HFFc6 (cell line): ENCODE data around the gene PARD3B. TPM values are rescaled to one million over a fixed set of nuclear protein-coding genes. Genes with fewer than 3 reads are reported as not detected.

Experiments used
- DNase-seq: peaks from one replicate; pipeline ENCODE4 v3.0.0-alpha.2; 2018
- H3K27ac Mint-ChIP-seq: 2 replicates; pipeline ENCODE4 v1.8.0; 2020; ENCODE audit warnings: mild to moderate bottlenecking, mixed read lengths
- H3K27me3 Mint-ChIP-seq: 2 replicates; pipeline ENCODE4 v1.8.0; 2021; ENCODE audit warnings: mild to moderate bottlenecking, moderate library complexity, mixed read lengths; ENCODE audit not compliant: insufficient read depth
- H3K36me3 Mint-ChIP-seq: 2 replicates; pipeline ENCODE4 v1.8.0; 2021; ENCODE audit warnings: low read depth, mixed read lengths
- H3K4me1 Mint-ChIP-seq: 2 replicates; pipeline ENCODE4 v1.8.0; 2020; ENCODE audit warnings: low read depth, mixed read lengths
- H3K4me3 Mint-ChIP-seq: 2 replicates; pipeline ENCODE4 v1.8.0; 2020; ENCODE audit warnings: mild to moderate bottlenecking, moderate library complexity, mixed read lengths
- H3K9me3 Mint-ChIP-seq: 2 replicates; pipeline ENCODE4 v1.8.0; 2020; ENCODE audit warnings: mild to moderate bottlenecking, mixed read lengths
- CTCF ChIP-seq: fragments of 200-600 bp; sonication (generic); IDR thresholded peaks from 2 replicates; pipeline ENCODE4 v1.5.0; 2021; ENCODE audit warnings: antibody characterized with exemption, mild to moderate bottlenecking
- total RNA-seq, 6 experiments: library from RNA; stranded (reverse); fragmentation: NEBNext Ultra II Directional; extraction: Animal tissue kit (Norgen Biotek cat#: 25700); gene quantifications; 2 replicates in 1 of 6; 3 replicates in 5 of 6; pipeline ENCODE4 v1.2.3, GENCODE V29; 2021

Gene PARD3B
- total RNA-seq, 6 experiments from 2014 or later, result 14.0 to 22.4 (median 15.3) TPM

GRCh38 chr2:205658572-205658971 lies 1113.3 kb downstream of the PARD3B start:
- Mint-ChIP-seq H3K4me1 (peaks cover 66% of the 10 kb centered on the region), H3K27ac (no peak overlapping the region), H3K36me3 (no peaks in the 10 kb centered on the region), H3K9me3 (no peaks in the 10 kb centered on the region), H3K4me3 (no peak overlapping the region), H3K27me3 (no peaks in the 10 kb centered on the region; the same call in 1 of the 2 replicates)
- no peak for TF ChIP-seq CTCF
- DNase-seq, result no peak

- Mint-ChIP-seq H3K4me3 (peak overlapping the region; percentile 35), H3K27ac (peak overlapping the region; percentile 80), H3K27me3 (no peaks in the 10 kb centered on the region; the same call in 1 of the 2 replicates), H3K9me3 (no peaks in the 10 kb centered on the region), H3K36me3 (no peaks in the 10 kb centered on the region), H3K4me1 (peaks cover 59% of the 10 kb centered on the region)
- TF ChIP-seq CTCF, result no peak
- DNase-seq, result no peak
Measured at GRCh38 chr2:205659922-205660321, 1114.6 kb downstream of the PARD3B start.

GRCh38 chr2:205660521-205661124 lies 1115.3 kb downstream of the PARD3B start:
- Mint-ChIP-seq H3K9me3 (no peaks in the 10 kb centered on the region), H3K36me3 (no peaks in the 10 kb centered on the region), H3K4me1 (peaks cover 52% of the 10 kb centered on the region), H3K4me3 (peak overlapping the region; percentile 35), H3K27me3 (no peaks in the 10 kb centered on the region; the same call in 1 of the 2 replicates), H3K27ac (peak overlapping the region; percentile 80)
- peak; percentile 89 for DNase-seq
- TF ChIP-seq CTCF, result no peak

GRCh38 chr2:205661281-205661680 lies 1116.0 kb downstream of the PARD3B start:
- peak overlapping the region; percentile 35; the same call in 1 of the 2 replicates for H3K4me3 Mint-ChIP-seq
- no peaks in the 10 kb centered on the region for H3K36me3 Mint-ChIP-seq
- peaks cover 45% of the 10 kb centered on the region for H3K4me1 Mint-ChIP-seq
- H3K27me3 Mint-ChIP-seq, result no peaks in the 10 kb centered on the region; the same call in 1 of the 2 replicates
- TF ChIP-seq CTCF, result no peak
- DNase-seq, result no peak
- peak overlapping the region; percentile 80 for H3K27ac Mint-ChIP-seq
- no peaks in the 10 kb centered on the region for H3K9me3 Mint-ChIP-seq

GRCh38 chr2:205662206-205662965 lies 1117.1 kb downstream of the PARD3B start:
- Mint-ChIP-seq H3K4me1 (peaks cover 37% of the 10 kb centered on the region), H3K27ac (no peak overlapping the region), H3K9me3 (no peaks in the 10 kb centered on the region), H3K27me3 (no peaks in the 10 kb centered on the region; the same call in 1 of the 2 replicates), H3K4me3 (no peak overlapping the region), H3K36me3 (no peaks in the 10 kb centered on the region)
- TF ChIP-seq CTCF, result no peak
- no peak for DNase-seq
